RWPE1 (cell line): ENCODE measurements around the gene SLC39A11.

Experiments used
- CTCF ChIA-PET: fragments of 350-600 bp; sonication (Branson Sonifier 250); formaldehyde crosslinking; extraction: SDS; loops from one replicate; lab custom pipeline; 2021; lab: Yijun Ruan, JAX
- POLR2A ChIA-PET: fragments of 400-600 bp; formaldehyde crosslinking; extraction: SDS; loops from one replicate; lab custom pipeline; 2020; ENCODE audit warnings: antibody characterized with exemption; ENCODE audit not compliant: low non-redundant PET; lab: Yijun Ruan, JAX
- DNase-seq: peaks from one replicate; pipeline ENCODE4 v3.0.0; 2012; ENCODE audit warnings: low spot score
- H3K27ac ChIP-seq: fragments of 450-650 bp; 2 replicates; pipeline ENCODE4 v1.5.1; 2017
- CTCF ChIP-seq: fragments of 450-650 bp; conservative IDR thresholded peaks from 2 replicates; pipeline ENCODE4 v1.5.1; 2017; ENCODE audit warnings: low read depth, mild to moderate bottlenecking

Gene SLC39A11

DNA sequence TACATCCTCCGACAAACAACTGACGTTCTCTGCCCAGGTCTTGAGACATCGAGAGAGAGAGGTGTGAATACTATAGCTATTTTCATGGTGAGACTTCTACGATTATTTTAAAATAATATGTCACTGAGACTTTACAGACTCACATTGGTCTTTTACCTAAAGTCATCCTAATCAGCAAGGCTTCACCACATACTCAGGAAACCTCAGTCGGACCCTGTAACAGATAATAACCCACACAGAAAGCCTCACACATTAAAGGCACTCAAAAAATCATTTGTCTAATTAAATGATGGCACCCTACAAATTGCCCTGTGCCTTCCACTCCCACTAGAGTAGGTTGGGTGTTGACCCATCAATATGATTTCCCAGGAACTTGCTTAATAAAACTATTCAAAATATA lies 19.8 kb upstream of the SLC39A11 start:
- POLR2A ChIA-PET = no interaction called here
- DNase-seq = no peak
- H3K27ac ChIP-seq = no peak overlapping the region
- CTCF ChIA-PET = no interaction called here
- no peak for TF ChIP-seq CTCF

- ChIA-PET POLR2A (no interaction called here), CTCF (interaction anchor here (0.7 kb wide), 1 partner anchor 45 kb away, joined by 3 read pairs; no protein-coding TSS in a partner anchor)
- no peak overlapping the region for H3K27ac ChIP-seq
- no peak for TF ChIP-seq CTCF
- no peak for DNase-seq
These were observed 18.9 kb upstream of the SLC39A11 start for GRCh38 chr17:73111386-73111785.

DNA sequence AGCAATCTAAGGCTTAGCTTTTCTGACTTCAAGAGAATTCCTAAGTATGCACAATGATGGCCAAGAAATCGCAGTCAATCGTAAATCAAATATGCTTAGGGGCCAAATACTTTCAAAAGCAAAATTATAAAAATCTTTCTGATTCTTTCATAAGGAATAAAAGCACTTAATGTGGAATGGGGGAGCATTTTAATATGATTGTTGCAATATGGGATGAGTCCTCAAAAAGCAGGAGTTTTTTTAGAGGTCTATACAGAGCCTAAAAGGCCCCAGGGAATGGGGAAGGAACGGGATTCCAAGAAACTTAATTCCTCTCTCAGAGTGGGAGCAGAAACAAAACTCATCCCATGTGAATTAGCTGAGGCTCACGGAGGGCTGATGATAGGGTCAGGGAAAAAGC lies 14.7 kb upstream of the SLC39A11 start:
- ChIA-PET POLR2A (no interaction called here), CTCF (no interaction called here)
- no peak for TF ChIP-seq CTCF
- no peak overlapping the region for H3K27ac ChIP-seq
- no peak for DNase-seq

GRCh38 chr17:73105431-73105830 lies 12.9 kb upstream of the SLC39A11 start:
- ChIA-PET POLR2A (no interaction called here), CTCF (interaction anchor here (0.6 to 1.1 kb wide), 2 partner anchors 51 to 493 kb away, joined by 3 to 7 read pairs; no protein-coding TSS in a partner anchor)
- TF ChIP-seq CTCF = no peak
- no peak overlapping the region for H3K27ac ChIP-seq
- no peak for DNase-seq

GRCh38 chr17:73104450-73104849 lies 12.0 kb upstream of the SLC39A11 start:
- CTCF ChIA-PET = no interaction called here
- POLR2A ChIA-PET = no interaction called here

DNA sequence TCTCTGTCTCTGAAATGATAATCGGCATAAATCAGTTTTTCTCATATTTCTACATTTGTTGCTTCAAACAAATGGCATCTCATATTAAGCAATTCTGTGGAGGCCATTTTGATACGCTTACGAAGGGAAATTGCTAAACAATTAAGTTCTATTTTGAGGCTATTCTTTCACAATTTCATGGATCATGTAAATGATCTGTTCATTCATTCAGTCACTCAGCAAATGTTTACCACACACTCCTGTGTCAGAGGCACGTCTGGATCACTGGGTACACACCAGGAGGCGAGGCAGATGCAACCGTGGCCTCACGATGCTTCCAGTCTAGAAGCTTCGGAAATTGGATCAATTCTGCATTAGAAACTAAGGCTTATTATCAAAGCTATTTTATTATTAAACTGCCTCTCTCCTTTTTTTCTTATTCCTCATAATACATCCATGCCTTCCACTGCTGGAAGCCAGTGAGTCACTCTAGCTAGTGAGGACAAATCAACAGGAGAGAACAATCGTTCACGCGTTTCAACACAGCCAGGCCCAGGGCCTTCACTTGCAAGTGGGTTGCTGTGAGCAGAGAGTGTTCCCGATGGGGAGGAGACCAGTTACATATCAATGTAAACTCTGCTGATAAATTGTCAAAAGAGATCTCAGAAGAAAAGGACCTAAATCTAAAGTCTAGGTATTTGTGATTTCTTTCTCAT lies 11.3 kb upstream of the SLC39A11 start:
- POLR2A ChIA-PET = no interaction called here
- CTCF ChIA-PET = no interaction called here
- DNase-seq = no peak
- no peak for TF ChIP-seq CTCF
- H3K27ac ChIP-seq = no peak overlapping the region

More at GRCh38 chr17:73104450-73104849, 12.0 kb upstream of the SLC39A11 start:
- H3K27ac ChIP-seq = no peak overlapping the region
- DNase-seq = no peak
- no peak for TF ChIP-seq CTCF
